Measurements from ENCODE around the gene VPS25. TPM values are rescaled to one million over a fixed set of nuclear protein-coding genes. Genes with fewer than 3 reads are reported as not detected.

VPS25 gene
- total RNA-seq, 4 donors from 2014 or later = 24.5 to 44.7 (median 38.2) TPM

DNA sequence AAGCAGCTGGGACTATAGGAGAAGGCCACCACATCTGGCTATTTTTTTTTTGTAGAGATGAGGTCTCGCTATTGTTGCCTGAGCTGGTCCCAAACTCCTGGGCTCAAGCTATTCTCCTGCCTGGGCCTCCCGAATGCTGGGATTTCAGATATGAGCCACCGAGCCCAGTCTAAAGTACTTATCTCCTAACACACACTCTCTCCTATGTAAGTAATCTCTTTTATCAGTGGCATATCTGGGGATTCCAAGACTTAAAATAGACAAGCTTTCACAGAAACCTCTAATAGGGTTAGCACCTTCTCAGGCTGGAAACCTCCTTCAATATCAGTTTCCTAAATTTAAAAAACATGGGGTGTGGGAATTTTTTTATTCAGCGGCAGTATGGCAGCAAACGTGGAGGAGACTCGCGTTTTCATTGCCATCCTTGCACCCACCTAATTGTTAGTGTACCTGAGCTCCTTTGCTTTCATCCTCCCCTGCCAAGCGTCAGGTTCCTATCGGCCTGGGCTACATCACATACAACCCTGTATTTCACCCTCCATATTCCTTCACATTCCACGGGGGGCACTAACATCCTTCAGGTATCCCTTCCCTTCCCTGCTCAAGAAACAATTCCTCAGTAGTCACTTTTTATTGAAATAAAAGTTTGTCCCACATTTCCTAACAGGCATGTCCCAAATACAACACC is 29.5 kb upstream of the VPS25 start:
- TF ChIP-seq EP300 (IDR thresholded peaks at IDR 0.05) (no peak), POLR2A (IDR thresholded peaks at IDR 0.05) (no peak)
- TF ChIP-seq, protein P1, sequence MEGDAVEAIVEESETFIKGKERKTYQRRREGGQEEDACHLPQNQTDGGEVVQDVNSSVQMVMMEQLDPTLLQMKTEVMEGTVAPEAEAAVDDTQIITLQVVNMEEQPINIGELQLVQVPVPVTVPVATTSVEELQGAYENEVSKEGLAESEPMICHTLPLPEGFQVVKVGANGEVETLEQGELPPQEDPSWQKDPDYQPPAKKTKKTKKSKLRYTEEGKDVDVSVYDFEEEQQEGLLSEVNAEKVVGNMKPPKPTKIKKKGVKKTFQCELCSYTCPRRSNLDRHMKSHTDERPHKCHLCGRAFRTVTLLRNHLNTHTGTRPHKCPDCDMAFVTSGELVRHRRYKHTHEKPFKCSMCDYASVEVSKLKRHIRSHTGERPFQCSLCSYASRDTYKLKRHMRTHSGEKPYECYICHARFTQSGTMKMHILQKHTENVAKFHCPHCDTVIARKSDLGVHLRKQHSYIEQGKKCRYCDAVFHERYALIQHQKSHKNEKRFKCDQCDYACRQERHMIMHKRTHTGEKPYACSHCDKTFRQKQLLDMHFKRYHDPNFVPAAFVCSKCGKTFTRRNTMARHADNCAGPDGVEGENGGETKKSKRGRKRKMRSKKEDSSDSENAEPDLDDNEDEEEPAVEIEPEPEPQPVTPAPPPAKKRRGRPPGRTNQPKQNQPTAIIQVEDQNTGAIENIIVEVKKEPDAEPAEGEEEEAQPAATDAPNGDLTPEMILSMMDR (IDR thresholded peaks at IDR 0.05) = peak in 2 of 5 experiments; percentile 15 to 28
- 44 to 53% methylated on average over 10 of the region's 10 CpGs for WGBS, 2 donors
- DNase-seq (ENCODE audit: low spot score in 2 of 2) = no peak
- Histone ChIP-seq H3K36me3 (no peaks in the 10 kb centered on the region), H3K27me3 (no peaks in the 10 kb centered on the region), H3K4me1 (peaks cover 0 to 64% (median 20%) of the 10 kb centered on the region in 4 donors), H3K4me3 (peak overlapping the region; percentile 65 to 96 (median 78)), H3K9me3 (no peaks in the 10 kb centered on the region), H3K27ac (peak overlapping the region; percentile 95 to 100 (median 98))

DNA sequence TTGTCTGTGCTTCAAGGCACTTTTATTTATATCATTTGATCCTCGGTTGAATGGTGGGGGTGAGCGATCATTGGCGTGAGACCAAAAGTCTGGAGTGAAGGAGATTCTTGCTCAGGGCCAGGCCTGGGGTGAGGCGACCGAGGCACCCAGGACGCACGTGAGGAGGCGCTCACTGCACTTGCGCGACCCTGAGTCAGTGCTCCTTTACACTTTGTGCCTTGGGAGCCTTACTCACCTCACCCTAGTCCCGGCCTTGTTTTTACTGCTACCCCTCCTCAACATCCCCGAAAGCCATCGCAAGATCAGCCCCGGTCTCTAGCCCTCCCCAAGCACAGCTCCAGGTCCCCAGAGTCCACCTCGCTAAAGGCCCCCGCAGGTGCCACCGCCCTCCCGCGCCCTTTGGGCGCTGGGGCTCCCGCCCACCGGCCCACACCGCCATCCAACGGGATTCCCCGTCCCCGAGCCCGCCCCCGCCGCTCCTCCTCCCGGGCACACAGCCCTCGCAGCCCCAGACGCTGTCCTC is 28.9 kb upstream of the VPS25 start:
- Histone ChIP-seq H3K4me3 (peak overlapping the region; percentile 65 to 96 (median 78)), H3K9me3 (no peaks in the 10 kb centered on the region), H3K27me3 (no peaks in the 10 kb centered on the region), H3K4me1 (peaks cover 0 to 70% (median 25%) of the 10 kb centered on the region in 4 donors), H3K27ac (peak overlapping the region; percentile 95 to 100 (median 98)), H3K36me3 (no peaks in the 10 kb centered on the region)
- 0% methylated on average over 29 to 32 of the region's 32 CpGs for WGBS, 2 donors
- DNase-seq (ENCODE audit: low spot score in 2 of 2) = peak; percentile 66 to 69
- TF ChIP-seq POLR2A (IDR thresholded peaks at IDR 0.05) (no peak), EP300 (IDR thresholded peaks at IDR 0.05) (no peak)
- TF ChIP-seq, protein P1 (IDR thresholded peaks at IDR 0.05) = no peak

- H3K9me3 ChIP-seq = no peaks in the 10 kb centered on the region
- peak within 1 kb of the TSS; percentile 95 to 100 (median 98) for H3K27ac ChIP-seq
- peak; percentile 35 to 97 for TF ChIP-seq EP300 (IDR thresholded peaks at IDR 0.05)
- TF ChIP-seq, protein P1 (IDR thresholded peaks at IDR 0.05) = peak in 2 of 5 experiments; percentile 63 to 72
- peak; percentile 61 to 93 for TF ChIP-seq POLR2A (IDR thresholded peaks at IDR 0.05)
- no peaks in the 10 kb centered on the region for H3K27me3 ChIP-seq
- no peaks in the 10 kb centered on the region for H3K36me3 ChIP-seq
- 6 to 8% methylated on average over 46 to 50 of the region's 50 CpGs for WGBS, 2 donors
- DNase-seq (ENCODE audit: low spot score in 2 of 2) = peak; percentile 78 to 80
- H3K4me3 ChIP-seq = peak within 1 kb of the TSS; percentile 65 to 96 (median 78)
- H3K4me1 ChIP-seq = peaks cover 0 to 77% (median 31%) of the 10 kb centered on the region in 4 donors
Measured at GRCh38 chr17:42744806-42745617, 28.2 kb upstream of the VPS25 start, which contains the start of gene EZH1. TSS of gene EZH1 (minus strand) at chr17:42745040. CDS start at chr17:42728941, 16,099 bp downstream.

GRCh38 chr17:42748202-42748907 is 24.9 kb upstream of the VPS25 start:
- WGBS, 2 donors = 49 to 59% methylated on average over 7 of the region's 7 CpGs
- H3K4me1 ChIP-seq = peaks cover 5 to 70% (median 36%) of the 10 kb centered on the region in 4 donors

More at GRCh38 chr17:42748202-42748907, 24.9 kb upstream of the VPS25 start:
- peak; percentile 56 to 81 for DNase-seq (ENCODE audit: low spot score in 2 of 2)
- H3K27ac ChIP-seq = peak overlapping the region; percentile 33 to 86 (median 72)
- no peaks in the 10 kb centered on the region for H3K36me3 ChIP-seq
- TF ChIP-seq POLR2A (IDR thresholded peaks at IDR 0.05) (no peak), EP300 (IDR thresholded peaks at IDR 0.05) (peak in 1 of 2 donors; percentile 61)
- H3K9me3 ChIP-seq = no peaks in the 10 kb centered on the region
- no peak overlapping the region for H3K4me3 ChIP-seq
- H3K27me3 ChIP-seq = no peaks in the 10 kb centered on the region
